MG63 (cell line): Measurements from ENCODE around the gene FOXR1. TPM values are rescaled to one million over a fixed set of nuclear protein-coding genes. Genes with fewer than 3 reads are reported as not detected.
A peak's percentile ranks its signal among the peaks of the same experiment; 100 is the strongest.

ENCODE experiments used
- DNase-seq: peaks from one replicate; pipeline ENCODE4 v3.0.0-alpha.2; 2020
- H3K27me3 ChIP-seq: fragments of 250-450 bp; sonication (Bioruptor Pico); 2 replicates; pipeline ENCODE4 v1.5.1; 2020; ENCODE audit warnings: mild to moderate bottlenecking, moderate library complexity
- H3K36me3 ChIP-seq: fragments of 250-450 bp; sonication (Bioruptor Pico); 2 replicates; pipeline ENCODE4 v1.5.1; 2020; ENCODE audit warnings: mild to moderate bottlenecking, moderate library complexity
- H3K4me3 ChIP-seq: fragments of 250-450 bp; sonication (Bioruptor Pico); 2 replicates; pipeline ENCODE4 v1.5.1; 2020; ENCODE audit warnings: mild to moderate bottlenecking, moderate library complexity
- H3K9me3 ChIP-seq: fragments of 250-450 bp; sonication (Bioruptor Pico); 2 replicates; pipeline ENCODE4 v1.5.1; 2020; ENCODE audit warnings: mild to moderate bottlenecking, moderate library complexity
- total RNA-seq: library from RNA; depleted of rRNA; stranded (reverse); fragments of >200 nt; shearing (Covaris generic); gene quantifications from 2 replicates; pipeline ENCODE4 v1.2.3, GENCODE V29; 2014; ENCODE audit warnings: low replicate concordance; rRNA removed

Gene FOXR1
- not detected in 2 replicates for total RNA-seq

- Histone ChIP-seq H3K9me3 (no peaks in the 10 kb centered on the region; the same call in 1 of the 2 replicates), H3K36me3 (no peaks in the 10 kb centered on the region), H3K27me3 (no peaks in the 10 kb centered on the region), H3K4me3 (no peak within 1 kb of the TSS)
- DNase-seq: no peak
These were observed at the start of gene FOXR1 for GRCh38 chr11:118971646-118972045. Gene FOXR1 (plus strand): TSS chr11:118971761. CDS start chr11:118971932, 171 bp downstream.

- peak; percentile 92 for DNase-seq
- H3K4me3 ChIP-seq: peak overlapping the region; percentile 81
- H3K27me3 ChIP-seq: no peaks in the 10 kb centered on the region
- no peaks in the 10 kb centered on the region for H3K9me3 ChIP-seq
- H3K36me3 ChIP-seq: peaks cover 19% of the 10 kb centered on the region
These were observed 49.4 kb upstream of the FOXR1 start for GRCh38 chr11:118921929-118922744.

- Histone ChIP-seq H3K9me3 (no peaks in the 10 kb centered on the region), H3K27me3 (no peaks in the 10 kb centered on the region), H3K36me3 (peaks cover 15% of the 10 kb centered on the region), H3K4me3 (peak overlapping the region; percentile 81)
- DNase-seq: no peak
These were observed 48.6 kb upstream of the FOXR1 start for GRCh38 chr11:118922745-118923627.

- Histone ChIP-seq H3K36me3 (peaks cover 15% of the 10 kb centered on the region), H3K27me3 (no peaks in the 10 kb centered on the region), H3K9me3 (no peaks in the 10 kb centered on the region), H3K4me3 (peak overlapping the region; percentile 81)
- DNase-seq: no peak
These were observed 47.6 kb upstream of the FOXR1 start for GRCh38 chr11:118923721-118924587.

GRCh38 chr11:118924591-118925585 is 46.7 kb upstream of the FOXR1 start:
- Histone ChIP-seq H3K4me3 (peak overlapping the region; percentile 81), H3K27me3 (no peaks in the 10 kb centered on the region), H3K9me3 (no peaks in the 10 kb centered on the region), H3K36me3 (peaks cover 15% of the 10 kb centered on the region)
- peak; percentile 42 for DNase-seq

- DNase-seq: peak; percentile 44
- peak overlapping the region; percentile 50 for H3K4me3 ChIP-seq
- peaks cover 11% of the 10 kb centered on the region for H3K36me3 ChIP-seq
- no peaks in the 10 kb centered on the region for H3K27me3 ChIP-seq
- H3K9me3 ChIP-seq: no peaks in the 10 kb centered on the region
These were observed 43.9 kb upstream of the FOXR1 start for GRCh38 chr11:118927554-118928100.

- peak; percentile 95 for DNase-seq
- H3K9me3 ChIP-seq: no peaks in the 10 kb centered on the region
- peak overlapping the region; percentile 50 for H3K4me3 ChIP-seq
- peaks cover 6% of the 10 kb centered on the region for H3K36me3 ChIP-seq
- H3K27me3 ChIP-seq: no peaks in the 10 kb centered on the region
These were observed 43.3 kb upstream of the FOXR1 start for GRCh38 chr11:118928101-118928869.

GRCh38 chr11:118928870-118929500 is 42.6 kb upstream of the FOXR1 start:
- Histone ChIP-seq H3K36me3 (no peaks in the 10 kb centered on the region; the same call in 1 of the 2 replicates), H3K27me3 (no peaks in the 10 kb centered on the region), H3K4me3 (peak overlapping the region; percentile 50), H3K9me3 (no peaks in the 10 kb centered on the region)
- DNase-seq: peak; percentile 49

GRCh38 chr11:118929501-118930093 is 42.0 kb upstream of the FOXR1 start:
- peak; percentile 80 for DNase-seq
- no peaks in the 10 kb centered on the region for H3K9me3 ChIP-seq
- H3K4me3 ChIP-seq: peak overlapping the region; percentile 50
- no peaks in the 10 kb centered on the region for H3K27me3 ChIP-seq
- H3K36me3 ChIP-seq: no peaks in the 10 kb centered on the region

GRCh38 chr11:118930094-118930712 is 41.4 kb upstream of the FOXR1 start:
- DNase-seq: peak; percentile 66
- no peaks in the 10 kb centered on the region for H3K36me3 ChIP-seq

GRCh38 chr11:118931571-118931970 is 40.0 kb upstream of the FOXR1 start:
- H3K9me3 ChIP-seq: no peaks in the 10 kb centered on the region

More at GRCh38 chr11:118930094-118930712, 41.4 kb upstream of the FOXR1 start:
- Histone ChIP-seq H3K27me3 (no peaks in the 10 kb centered on the region), H3K4me3 (peak overlapping the region; percentile 50), H3K9me3 (no peaks in the 10 kb centered on the region)

GRCh38 chr11:118933486-118933885 is 38.1 kb upstream of the FOXR1 start:
- H3K9me3 ChIP-seq: no peaks in the 10 kb centered on the region
- no peaks in the 10 kb centered on the region for H3K27me3 ChIP-seq
- no peak overlapping the region for H3K4me3 ChIP-seq
- H3K36me3 ChIP-seq: no peaks in the 10 kb centered on the region
- DNase-seq: peak; percentile 77

More at GRCh38 chr11:118931571-118931970, 40.0 kb upstream of the FOXR1 start:
- DNase-seq: no peak
- H3K36me3 ChIP-seq: no peaks in the 10 kb centered on the region
- no peak overlapping the region for H3K4me3 ChIP-seq
- H3K27me3 ChIP-seq: no peaks in the 10 kb centered on the region

- no peaks in the 10 kb centered on the region for H3K9me3 ChIP-seq
- H3K36me3 ChIP-seq: no peaks in the 10 kb centered on the region
- no peak overlapping the region for H3K4me3 ChIP-seq
- no peaks in the 10 kb centered on the region for H3K27me3 ChIP-seq
- DNase-seq: no peak
These were observed 36.2 kb upstream of the FOXR1 start for GRCh38 chr11:118935376-118935775.
